ENCODE data around the gene KRT38. TPM values are rescaled to one million over a fixed set of nuclear protein-coding genes. Genes with fewer than 3 reads are reported as not detected.
A peak's percentile ranks its signal among the peaks of the same experiment; 100 is the strongest.

Gene KRT38
- total and polyA plus RNA-seq, 7 experiments from 2014 or later, result not detected

DNA sequence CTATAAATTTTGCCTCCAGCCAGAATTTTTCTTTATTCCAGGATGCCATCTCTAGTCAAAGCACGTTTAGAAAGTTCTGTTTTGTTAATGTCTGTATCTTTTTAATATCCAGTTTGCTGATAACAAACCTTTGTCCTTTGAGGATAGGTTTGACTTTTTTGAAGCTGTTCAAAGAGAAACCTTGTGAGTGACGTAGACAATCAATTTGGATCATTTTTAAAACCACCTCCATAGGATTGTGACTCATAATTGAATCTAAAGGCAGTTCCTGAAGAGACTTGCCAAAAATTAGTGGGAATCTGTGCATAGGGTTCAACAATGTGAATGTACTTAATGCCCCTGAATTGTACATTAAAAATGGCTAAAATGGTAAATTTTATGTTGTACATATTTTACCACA, 49.2 kb downstream of the KRT38 start:
- H3K9me3 Mint-ChIP-seq, result peaks cover 0 to 18% (median 8%) of the 10 kb centered on the region in 11 donors
- DNase-seq (no peak), ATAC-seq (no peak)
- peaks cover 0 to 15% (median 12%) of the 10 kb centered on the region in 5 donors for H3K27me3 Mint-ChIP-seq
- Histone ChIP-seq H3K4me3 (ENCODE audit: low read length) (no peak overlapping the region), H3K27ac (ENCODE audit: low read depth, low read length) (no peak overlapping the region), H3K9me3 (ENCODE audit: control insufficient read depth in 2 of 3, low read length in 3 of 3) (peaks cover 0 to 4% (median 0%) of the 10 kb centered on the region in 3 experiments), H3K4me1 (ENCODE audit: control insufficient read depth in 2 of 2, insufficient read depth in 2 of 2, low read length in 2 of 2) (no peaks in the 10 kb centered on the region), H3K27me3 (ENCODE audit: control insufficient read depth in 2 of 2, insufficient read depth in 2 of 2, low read length in 2 of 2) (no peaks in the 10 kb centered on the region), H3K36me3 (ENCODE audit: control insufficient read depth in 2 of 3, insufficient read depth in 3 of 3, low read length in 3 of 3) (no peaks in the 10 kb centered on the region)
- H3K27ac Mint-ChIP-seq, result no peak overlapping the region
- CTCF ChIA-PET, result no interaction called here
- intact Hi-C loops (cut with micrococcal nuclease), result no loop called here
- H3K36me3 Mint-ChIP-seq, result peaks cover 0 to 9% (median 1%) of the 10 kb centered on the region in 5 donors
- H3K4me1 Mint-ChIP-seq, result peaks cover 0 to 10% (median 5%) of the 10 kb centered on the region in 7 donors
- POLR2A ChIA-PET, result no interaction called here
- H3K4me3 Mint-ChIP-seq, result no peak overlapping the region

DNA sequence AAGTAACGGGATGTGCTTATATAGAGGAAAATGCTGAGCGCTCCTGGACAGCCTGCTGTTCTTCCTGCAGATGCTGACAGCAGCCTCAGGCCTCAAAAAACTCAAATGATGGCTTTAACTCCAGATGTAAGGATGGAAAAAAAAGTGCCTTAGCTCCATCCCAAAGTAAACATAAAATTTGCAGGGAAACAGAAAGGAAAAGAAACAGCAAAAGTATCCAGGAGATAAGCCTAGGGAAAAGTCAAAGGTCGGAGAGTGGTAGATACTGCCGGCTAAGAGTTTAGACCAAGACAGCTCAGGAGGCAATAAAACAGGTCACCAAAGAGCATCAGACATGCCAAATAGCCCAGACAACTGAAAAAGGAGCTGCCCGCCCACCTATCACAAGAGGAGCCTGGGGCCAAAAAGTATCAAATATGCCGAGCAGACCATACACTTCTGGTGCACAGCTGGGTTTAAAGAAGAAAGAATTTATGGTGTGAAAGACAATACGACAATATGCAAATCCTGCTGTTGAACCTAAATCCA, 50.3 kb downstream of the KRT38 start:
- Histone ChIP-seq H3K36me3 (ENCODE audit: control insufficient read depth in 2 of 3, insufficient read depth in 3 of 3, low read length in 3 of 3) (no peaks in the 10 kb centered on the region), H3K4me3 (ENCODE audit: low read length) (no peak overlapping the region), H3K9me3 (ENCODE audit: control insufficient read depth in 2 of 3, low read length in 3 of 3) (peaks cover 0 to 6% (median 0%) of the 10 kb centered on the region in 3 experiments), H3K27me3 (ENCODE audit: control insufficient read depth in 2 of 2, insufficient read depth in 2 of 2, low read length in 2 of 2) (no peaks in the 10 kb centered on the region), H3K27ac (ENCODE audit: low read depth, low read length) (no peak overlapping the region), H3K4me1 (ENCODE audit: control insufficient read depth in 2 of 2, insufficient read depth in 2 of 2, low read length in 2 of 2) (no peaks in the 10 kb centered on the region)
- Mint-ChIP-seq H3K9me3 (peaks cover 0 to 25% (median 11%) of the 10 kb centered on the region in 11 donors), H3K27me3 (peaks cover 0 to 21% (median 13%) of the 10 kb centered on the region in 5 donors), H3K27ac (no peak overlapping the region), H3K36me3 (peaks cover 0 to 12% (median 1%) of the 10 kb centered on the region in 5 donors), H3K4me1 (peaks cover 0 to 2% (median 0%) of the 10 kb centered on the region in 7 donors), H3K4me3 (no peak overlapping the region)
- intact Hi-C loops (cut with micrococcal nuclease), result no loop called here
- DNase-seq (no peak), ATAC-seq (no peak)
- ChIA-PET CTCF (no interaction called here), POLR2A (interaction anchor here (0.6 kb wide), 1 partner anchor 28 kb away, joined by 3 read pairs; no protein-coding TSS in a partner anchor)

DNA sequence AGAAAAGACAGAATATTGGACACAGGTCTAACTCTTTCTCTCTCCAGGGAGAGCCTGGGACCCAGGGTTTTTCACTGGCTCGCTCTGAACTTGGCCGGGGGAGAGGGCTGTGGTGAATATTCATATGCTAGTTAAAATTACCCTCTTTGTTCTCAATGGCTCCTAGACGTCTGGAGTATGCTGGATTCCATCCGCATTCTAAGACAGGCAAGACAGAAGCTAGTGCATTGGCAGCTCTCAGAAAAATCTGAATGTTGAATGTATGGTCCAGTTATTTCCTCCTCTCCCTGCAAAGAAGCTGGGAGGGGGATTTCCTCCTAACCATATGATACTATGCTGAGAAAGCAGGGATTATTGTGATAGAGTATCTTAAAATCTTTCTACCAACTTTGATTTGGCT, 53.1 kb downstream of the KRT38 start:
- no peaks in the 10 kb centered on the region for H3K27me3 ChIP-seq (ENCODE audit: control insufficient read depth in 2 of 2, insufficient read depth in 2 of 2, low read length in 2 of 2)
- peaks cover 0 to 6% (median 0%) of the 10 kb centered on the region in 3 experiments for H3K9me3 ChIP-seq (ENCODE audit: control insufficient read depth in 2 of 3, low read length in 3 of 3)
- Mint-ChIP-seq H3K4me1 (peaks cover 0 to 2% (median 0%) of the 10 kb centered on the region in 7 donors), H3K4me3 (no peak overlapping the region), H3K9me3 (peaks cover 0 to 25% (median 11%) of the 10 kb centered on the region in 11 donors), H3K27ac (no peak overlapping the region), H3K36me3 (peaks cover 0 to 12% (median 1%) of the 10 kb centered on the region in 5 donors), H3K27me3 (peaks cover 0 to 24% (median 13%) of the 10 kb centered on the region in 5 donors)
- H3K4me3 ChIP-seq (ENCODE audit: low read length), result no peak overlapping the region
- intact Hi-C loops (cut with micrococcal nuclease), result no loop called here
- H3K36me3 ChIP-seq (ENCODE audit: control insufficient read depth in 2 of 3, insufficient read depth in 3 of 3, low read length in 3 of 3), result no peaks in the 10 kb centered on the region
- POLR2A ChIA-PET, result no interaction called here
- H3K4me1 ChIP-seq (ENCODE audit: control insufficient read depth in 2 of 2, insufficient read depth in 2 of 2, low read length in 2 of 2), result no peaks in the 10 kb centered on the region
- ATAC-seq, result no peak
- CTCF ChIA-PET, result interaction anchor here (0.7 to 1.0 kb wide), 3 partner anchors 15 to 242 kb away, joined by 3 to 6 read pairs (median 3); no protein-coding TSS in a partner anchor
- no peak overlapping the region for H3K27ac ChIP-seq (ENCODE audit: low read depth, low read length)
- DNase-seq, result no peak

DNA sequence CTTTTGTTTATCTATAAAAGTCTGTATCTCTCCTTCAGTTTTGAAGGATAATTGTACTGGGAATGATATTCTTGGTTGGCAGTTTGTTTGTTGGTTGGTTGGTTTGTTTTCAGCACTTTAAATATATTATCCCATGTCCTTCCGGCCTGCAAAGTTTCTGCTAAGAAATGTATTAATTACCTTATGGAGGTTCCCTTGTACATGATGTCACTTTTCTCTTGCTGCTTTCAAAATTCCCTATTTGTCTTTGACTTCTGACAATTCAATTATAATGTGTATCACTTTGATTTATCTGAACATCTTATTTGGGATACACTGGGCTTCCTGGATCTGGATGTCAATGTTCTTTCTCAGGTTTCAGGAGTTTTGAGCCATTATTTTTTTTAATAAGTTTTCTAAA, 54.6 kb downstream of the KRT38 start:
- Histone ChIP-seq H3K27ac (ENCODE audit: low read depth, low read length) (no peak overlapping the region), H3K36me3 (ENCODE audit: control insufficient read depth in 2 of 3, insufficient read depth in 3 of 3, low read length in 3 of 3) (no peaks in the 10 kb centered on the region), H3K9me3 (ENCODE audit: control insufficient read depth in 2 of 3, low read length in 3 of 3) (peaks cover 0 to 6% (median 0%) of the 10 kb centered on the region in 3 experiments), H3K4me3 (ENCODE audit: low read length) (no peak overlapping the region), H3K4me1 (ENCODE audit: control insufficient read depth in 2 of 2, insufficient read depth in 2 of 2, low read length in 2 of 2) (no peaks in the 10 kb centered on the region), H3K27me3 (ENCODE audit: control insufficient read depth in 2 of 2, insufficient read depth in 2 of 2, low read length in 2 of 2) (no peaks in the 10 kb centered on the region)
- intact Hi-C loops (cut with micrococcal nuclease), result no loop called here
- peaks cover 0 to 25% (median 11%) of the 10 kb centered on the region in 11 donors for H3K9me3 Mint-ChIP-seq
- ATAC-seq (no peak), DNase-seq (no peak)
- ChIA-PET CTCF (no interaction called here), POLR2A (interaction anchor here (0.8 kb wide), 1 partner anchor 30 kb away, joined by 4 read pairs; no protein-coding TSS in a partner anchor)
- H3K4me3 Mint-ChIP-seq, result no peak overlapping the region
- no peaks in the 10 kb centered on the region for H3K4me1 Mint-ChIP-seq
- peaks cover 0 to 23% (median 13%) of the 10 kb centered on the region in 5 donors for H3K27me3 Mint-ChIP-seq
- H3K36me3 Mint-ChIP-seq, result peaks cover 0 to 12% (median 1%) of the 10 kb centered on the region in 5 donors
- H3K27ac Mint-ChIP-seq, result peak overlapping the region in 1 of 9 donors; percentile 9

Other genes with a start within 250 kb of the KRT38 start
- gene KRTAP9-2, start 214.3 kb downstream of the KRT38 start, total RNA-seq, result not detected
- gene KRTAP9-2, start 214.3 kb downstream of the KRT38 start, polyA plus RNA-seq, result not detected
- not detected for gene KRTAP9-3, start 208.5 kb downstream of the KRT38 start, total RNA-seq
- not detected for gene KRTAP9-3, start 208.5 kb downstream of the KRT38 start, polyA plus RNA-seq
- gene KRTAP9-8, start 203.0 kb downstream of the KRT38 start, total RNA-seq, result not detected
- gene KRTAP9-8, start 203.0 kb downstream of the KRT38 start, polyA plus RNA-seq, result not detected
- gene KRTAP9-4, start 191.3 kb downstream of the KRT38 start, total RNA-seq, result not detected
- gene KRTAP9-4, start 191.3 kb downstream of the KRT38 start, polyA plus RNA-seq, result not detected
- not detected for gene KRTAP9-9, start 185.6 kb downstream of the KRT38 start, total RNA-seq
- not detected for gene KRTAP9-9, start 185.6 kb downstream of the KRT38 start, polyA plus RNA-seq
- gene KRTAP9-6, start 175.6 kb downstream of the KRT38 start, total RNA-seq, result not detected
- gene KRTAP9-6, start 175.6 kb downstream of the KRT38 start, polyA plus RNA-seq, result not detected
- not detected for gene KRTAP9-7, start 165.3 kb downstream of the KRT38 start, total RNA-seq
- not detected for gene KRTAP9-7, start 165.3 kb downstream of the KRT38 start, polyA plus RNA-seq
- not detected for gene KRTAP29-1, start 138.1 kb downstream of the KRT38 start, total RNA-seq
- under 1 TPM in 1 of 2 donors, not detected in 1; 0.30 TPM for gene KRTAP29-1, start 138.1 kb downstream of the KRT38 start, polyA plus RNA-seq
- under 1 TPM in 3 of 5 experiments, not detected in 2; 0.22 to 0.49 (median 0.32) TPM for gene KRTAP16-1, start 131.7 kb downstream of the KRT38 start, total RNA-seq
- gene KRTAP16-1, start 131.7 kb downstream of the KRT38 start, polyA plus RNA-seq, result under 1 TPM in 1 of 2 donors, not detected in 1; 0.19 TPM
- not detected for gene KRTAP17-1, start 125.3 kb downstream of the KRT38 start, total RNA-seq
- not detected for gene KRTAP17-1, start 125.3 kb downstream of the KRT38 start, polyA plus RNA-seq
- gene KRT33A, start 90.2 kb downstream of the KRT38 start, total RNA-seq, result not detected
- gene KRT33A, start 90.2 kb downstream of the KRT38 start, polyA plus RNA-seq, result not detected
- not detected for gene KRT33B, start 71.2 kb downstream of the KRT38 start, total RNA-seq
- gene KRT33B, start 71.2 kb downstream of the KRT38 start, polyA plus RNA-seq, result not detected
- not detected for gene KRT34, start 58.7 kb downstream of the KRT38 start, total RNA-seq
- not detected for gene KRT34, start 58.7 kb downstream of the KRT38 start, polyA plus RNA-seq
- gene KRT31, start 43.4 kb downstream of the KRT38 start, total RNA-seq, result not detected
- not detected for gene KRT31, start 43.4 kb downstream of the KRT38 start, polyA plus RNA-seq
- gene KRT37, start 16.4 kb downstream of the KRT38 start, total RNA-seq, result not detected
- not detected for gene KRT37, start 16.4 kb downstream of the KRT38 start, polyA plus RNA-seq
- gene KRT32, start 26.4 kb upstream of the KRT38 start, total RNA-seq, result not detected
- gene KRT32, start 26.4 kb upstream of the KRT38 start, polyA plus RNA-seq, result not detected
- not detected for gene KRT35, start 40.2 kb upstream of the KRT38 start, total RNA-seq
- not detected for gene KRT35, start 40.2 kb upstream of the KRT38 start, polyA plus RNA-seq
- not detected for gene KRT36, start 48.9 kb upstream of the KRT38 start, total RNA-seq
- gene KRT36, start 48.9 kb upstream of the KRT38 start, polyA plus RNA-seq, result not detected
- not detected for gene KRT13, start 64.6 kb upstream of the KRT38 start, total RNA-seq
- not detected for gene KRT13, start 64.6 kb upstream of the KRT38 start, polyA plus RNA-seq
- gene KRT15, start 77.9 kb upstream of the KRT38 start, total RNA-seq, result not detected
- gene KRT15, start 77.9 kb upstream of the KRT38 start, polyA plus RNA-seq, result not detected
- gene KRT19, start 87.3 kb upstream of the KRT38 start, total RNA-seq, result not detected
- gene KRT19, start 87.3 kb upstream of the KRT38 start, polyA plus RNA-seq, result not detected
- gene KRT9, start 131.1 kb upstream of the KRT38 start, total RNA-seq, result not detected
- gene KRT9, start 131.1 kb upstream of the KRT38 start, polyA plus RNA-seq, result not detected
- not detected for gene KRT14, start 145.9 kb upstream of the KRT38 start, total RNA-seq
- not detected for gene KRT14, start 145.9 kb upstream of the KRT38 start, polyA plus RNA-seq
- gene KRT16, start 171.8 kb upstream of the KRT38 start, total RNA-seq, result not detected
- not detected for gene KRT16, start 171.8 kb upstream of the KRT38 start, polyA plus RNA-seq
- not detected for gene KRT17, start 183.6 kb upstream of the KRT38 start, total RNA-seq
- not detected for gene KRT17, start 183.6 kb upstream of the KRT38 start, polyA plus RNA-seq
- 1,000 to 10,000 TPM in 2 of 5 experiments, 100 to 1,000 TPM in 3; 710 to 2,222 (median 934) TPM for gene EIF1, start 247.9 kb upstream of the KRT38 start, total RNA-seq
- 1,000 to 10,000 TPM in 1 of 2 donors, 100 to 1,000 TPM in 1; 774 to 1,284 TPM for gene EIF1, start 247.9 kb upstream of the KRT38 start, polyA plus RNA-seq